SIG-M5 (cell line): ENCODE measurements around the gene USH2A.

Source experiments
- DNase-seq: peaks from one replicate; lab custom pipeline; 2025; lab: John Stamatoyannopoulos, UW

Gene USH2A

DNA sequence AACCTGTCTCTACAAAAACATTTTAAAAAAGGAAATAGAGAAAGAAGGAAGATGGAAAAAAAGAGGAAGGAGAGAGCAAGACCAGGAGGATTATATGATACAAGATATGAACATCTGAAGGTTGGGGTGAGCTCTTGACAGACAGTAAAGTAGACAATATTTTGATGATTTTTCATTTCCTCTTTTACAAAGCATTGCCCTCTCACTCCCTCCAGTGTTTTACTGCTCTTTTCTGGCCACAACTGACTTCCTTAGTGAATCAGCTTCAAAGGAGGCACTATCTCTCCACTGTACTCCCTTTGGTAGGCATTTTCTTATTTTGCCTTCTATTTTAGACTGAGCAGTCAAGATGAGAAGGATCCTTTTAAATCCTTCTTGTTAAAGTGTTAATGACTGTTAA lies 559.5 kb downstream of the USH2A start:
- no peak for DNase-seq

DNA sequence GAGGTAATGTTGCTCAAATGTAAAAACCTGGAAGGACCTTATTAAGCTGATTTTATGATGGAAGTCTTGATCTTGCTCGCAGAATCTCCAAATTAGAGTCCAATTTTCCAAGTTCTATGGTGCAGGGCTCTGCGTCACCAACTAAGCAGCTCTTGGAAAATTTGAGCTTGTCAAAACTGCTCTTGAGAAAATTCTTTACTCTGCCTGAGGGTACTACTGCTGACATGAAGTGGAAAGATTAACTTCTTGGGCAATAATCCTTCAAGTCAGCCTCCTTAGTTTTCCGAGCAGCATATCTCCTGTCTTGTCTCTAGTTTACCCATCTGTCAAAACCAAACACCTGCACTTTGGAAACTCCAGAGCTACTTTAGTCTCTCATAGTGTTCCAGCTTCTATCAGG lies 562.4 kb downstream of the USH2A start:
- DNase-seq, result no peak

DNA sequence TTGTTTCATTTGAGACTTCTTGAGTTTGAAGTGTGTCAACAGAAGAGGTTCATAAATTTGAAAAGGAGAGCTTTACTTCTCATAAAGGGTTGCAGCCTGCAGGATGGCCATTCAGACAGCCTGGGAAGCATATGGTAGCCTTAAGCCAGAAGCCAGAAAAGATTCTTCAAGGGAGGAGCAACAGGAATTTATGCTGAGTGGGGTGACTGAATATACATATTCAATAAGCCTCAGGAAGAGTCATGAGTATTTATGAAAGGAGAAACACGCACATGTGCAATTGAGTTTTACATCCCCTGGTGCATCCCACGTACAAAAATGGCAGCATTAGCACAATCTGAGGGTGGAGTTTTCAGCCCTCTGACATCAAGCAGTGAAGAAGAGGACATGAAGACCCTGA lies 565.9 kb downstream of the USH2A start:
- no peak for DNase-seq

DNA sequence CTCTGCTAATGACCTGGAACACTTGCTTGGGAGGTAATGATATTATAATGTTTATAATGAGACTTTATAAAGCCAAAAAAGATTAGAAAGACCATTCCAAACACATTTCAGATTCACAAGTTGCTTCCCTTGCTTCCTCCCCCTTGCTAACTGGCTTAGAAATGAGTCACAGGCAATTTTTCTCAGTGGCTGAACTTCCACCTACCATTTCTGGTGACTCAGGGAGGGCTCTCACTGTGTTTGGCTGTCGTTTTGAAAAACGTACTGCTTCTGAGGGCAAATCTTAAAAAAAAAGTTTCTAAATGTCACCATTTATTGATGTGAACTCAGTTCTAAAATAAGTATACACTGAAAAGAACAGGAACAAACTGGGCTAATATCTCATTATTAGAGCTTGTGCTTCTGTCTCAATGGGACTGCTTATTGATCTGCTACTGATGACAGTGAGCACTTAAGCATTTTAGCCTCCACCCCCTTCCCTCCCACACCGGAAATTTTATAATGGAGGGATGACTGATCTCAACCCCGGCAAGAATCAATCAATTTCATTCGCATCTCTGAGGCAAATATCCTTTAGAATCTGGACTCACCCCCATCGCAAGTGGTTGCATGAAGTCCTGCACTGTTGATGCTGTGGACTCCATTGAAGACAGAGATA lies 577.9 kb downstream of the USH2A start:
- DNase-seq, result no peak

- DNase-seq, result no peak
Measured at GRCh38 chr1:215844777-215845176, 578.5 kb downstream of the USH2A start.

DNA sequence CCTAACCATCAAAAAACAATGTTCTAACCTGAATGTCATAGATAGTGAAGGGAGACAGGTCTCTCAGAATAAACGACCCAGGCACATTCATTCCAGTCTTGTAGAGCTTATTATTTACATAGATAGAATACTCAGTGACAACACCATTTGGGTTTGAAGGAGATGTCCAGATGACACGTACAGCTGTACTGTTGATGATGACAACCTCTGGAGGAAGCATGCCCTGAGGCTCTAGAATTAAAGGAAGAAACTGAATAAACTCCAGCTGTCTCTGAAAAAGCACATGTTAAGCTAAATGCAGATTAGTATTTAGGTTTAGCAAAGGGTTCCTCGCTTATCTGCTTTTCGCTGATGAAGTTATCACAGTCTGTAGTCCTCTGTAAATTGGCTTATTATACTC lies 579.0 kb downstream of the USH2A start:
- DNase-seq, result no peak

- no peak for DNase-seq
Measured at GRCh38 chr1:215842905-215843304, 580.3 kb downstream of the USH2A start.

- DNase-seq, result no peak
Measured at GRCh38 chr1:215835951-215836350, 587.3 kb downstream of the USH2A start.

DNA sequence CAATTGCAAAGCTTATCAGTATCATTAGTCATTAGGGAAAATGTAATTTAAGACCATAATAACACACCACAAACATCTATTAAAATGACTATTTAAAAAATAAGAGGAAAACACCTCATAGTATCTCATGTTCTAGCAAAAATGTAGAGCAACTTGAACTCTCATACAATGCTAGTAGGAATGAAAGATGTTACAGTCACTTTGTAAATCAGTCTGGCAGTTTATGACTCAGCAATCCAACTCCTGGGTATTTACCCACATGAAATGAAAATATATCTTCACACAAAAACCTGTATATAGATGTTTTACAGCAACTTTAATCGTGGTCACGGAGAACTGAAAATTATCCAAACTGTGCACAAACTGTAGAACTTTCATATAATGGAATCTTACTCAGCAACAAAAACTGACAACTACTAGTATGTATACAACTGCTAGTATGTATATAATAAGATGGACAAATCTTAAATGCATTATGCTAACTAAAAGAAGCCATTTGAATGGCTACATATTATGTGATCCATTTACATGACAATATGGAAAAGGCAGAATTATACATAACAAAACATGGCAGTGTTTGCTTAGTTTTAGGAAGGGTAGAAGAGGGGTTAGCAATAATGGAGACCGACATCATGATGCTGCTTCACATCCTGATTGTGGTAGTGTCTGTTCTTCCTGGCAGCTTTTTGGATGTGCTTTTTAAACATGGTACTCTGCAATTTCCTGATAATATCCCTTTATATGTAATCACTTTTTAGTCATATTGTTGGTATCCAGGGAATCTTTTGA lies 589.1 kb downstream of the USH2A start:
- no peak for DNase-seq

GRCh38 chr1:215830226-215830810 lies 592.9 kb downstream of the USH2A start:
- DNase-seq, result no peak

DNA sequence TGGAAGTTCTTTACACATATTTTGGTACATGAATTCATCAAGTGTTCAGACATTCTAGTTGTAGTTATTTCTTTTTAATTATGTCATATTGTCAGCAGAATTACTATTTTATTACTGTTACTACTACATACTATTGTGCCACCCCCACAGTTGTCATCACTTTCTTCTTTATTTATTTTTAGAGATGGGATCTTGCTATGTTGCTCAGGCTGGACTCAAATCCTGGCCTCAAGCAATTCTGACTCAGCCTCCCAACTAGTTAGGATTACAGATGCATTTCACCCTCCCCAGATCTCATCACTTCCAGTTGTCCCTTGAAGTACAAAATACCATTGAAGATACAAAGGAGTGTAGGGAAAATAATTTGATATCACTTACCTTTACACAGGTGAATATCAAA lies 598.2 kb downstream of the USH2A start:
- no peak for DNase-seq

GRCh38 chr1:215824245-215824644 lies 599.0 kb downstream of the USH2A start:
- DNase-seq, result no peak

DNA sequence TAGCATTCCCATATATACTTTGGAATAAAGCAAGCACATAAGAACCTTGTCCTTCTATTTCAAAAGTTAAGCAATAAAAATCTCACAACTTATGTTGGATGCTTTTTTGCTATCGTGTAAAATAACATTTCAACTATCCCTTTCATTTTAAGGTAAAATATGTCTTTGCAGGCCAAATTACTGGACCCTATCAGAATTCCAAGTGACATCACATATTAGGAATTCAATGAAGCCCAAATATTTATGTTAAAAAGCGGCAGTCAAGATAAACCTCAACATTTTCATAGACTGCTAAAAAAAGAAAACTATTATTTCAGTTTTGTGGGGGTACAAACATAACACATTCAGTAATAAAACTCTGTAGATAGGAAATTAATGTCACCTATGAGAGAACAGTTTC lies 604.1 kb downstream of the USH2A start:
- no peak for DNase-seq

GRCh38 chr1:215807911-215808436 lies 615.3 kb downstream of the USH2A start:
- no peak for DNase-seq

DNA sequence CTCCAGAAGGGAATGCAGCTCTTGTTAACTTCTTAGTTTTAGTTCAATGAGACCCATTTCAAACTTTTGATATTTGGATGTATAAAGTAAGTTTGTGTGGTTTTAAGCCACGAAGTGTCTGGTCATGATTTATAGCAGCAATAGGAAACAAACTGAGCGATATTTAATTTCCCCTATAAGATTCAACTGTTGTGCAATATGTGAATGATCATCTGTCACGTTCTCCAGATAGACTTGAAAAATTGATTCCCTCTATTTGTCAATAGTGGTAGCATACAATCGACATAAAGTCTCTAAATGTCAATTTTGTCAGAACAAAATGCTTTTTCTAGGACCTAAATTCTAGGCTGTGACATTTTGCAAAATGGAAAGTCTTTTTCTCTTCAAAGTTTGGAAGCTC lies 616.0 kb downstream of the USH2A start:
- no peak for DNase-seq

DNA sequence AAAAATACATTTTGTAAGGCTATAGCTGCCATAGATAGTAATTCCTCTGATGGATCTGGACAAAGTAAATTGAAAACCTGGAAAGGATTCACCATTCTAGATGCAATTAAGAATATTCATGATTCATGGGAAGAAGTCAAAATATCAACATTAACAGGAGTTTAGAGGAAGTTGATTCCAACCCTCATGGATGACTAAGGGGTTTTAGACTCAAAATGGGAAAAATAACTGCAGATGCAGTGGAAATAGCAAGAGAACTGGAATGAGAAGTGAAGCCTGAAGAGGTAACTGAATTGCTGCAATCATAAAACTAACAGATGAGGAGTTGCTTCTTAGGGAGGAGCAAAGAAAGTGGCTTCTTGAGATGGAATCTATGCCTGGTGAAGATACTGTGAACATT lies 625.4 kb downstream of the USH2A start:
- DNase-seq, result no peak

- no peak for DNase-seq
Measured at GRCh38 chr1:215794156-215794555, 629.1 kb downstream of the USH2A start.

- DNase-seq, result no peak
Measured at GRCh38 chr1:215793180-215793579, 630.1 kb downstream of the USH2A start.

DNA sequence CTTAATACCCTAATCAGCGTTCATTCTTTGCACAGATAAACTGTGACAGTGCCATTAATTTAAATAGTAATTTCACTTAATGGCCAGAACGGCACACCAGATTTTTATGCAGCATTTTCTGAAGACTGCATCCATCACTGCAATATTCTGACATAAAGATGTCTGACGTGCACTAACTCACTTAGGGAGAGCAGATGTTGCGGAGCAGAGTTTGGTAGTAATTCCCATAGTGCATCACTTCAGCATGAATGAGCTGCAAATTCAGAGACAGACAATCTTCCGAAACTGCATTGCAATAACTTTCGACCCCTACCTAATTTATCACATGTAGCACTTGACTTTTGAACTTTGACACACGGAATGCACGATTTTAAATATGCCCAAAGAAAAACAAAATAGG lies 630.8 kb downstream of the USH2A start:
- DNase-seq, result no peak

GRCh38 chr1:215789981-215790380 lies 633.3 kb downstream of the USH2A start:
- DNase-seq, result no peak

DNA sequence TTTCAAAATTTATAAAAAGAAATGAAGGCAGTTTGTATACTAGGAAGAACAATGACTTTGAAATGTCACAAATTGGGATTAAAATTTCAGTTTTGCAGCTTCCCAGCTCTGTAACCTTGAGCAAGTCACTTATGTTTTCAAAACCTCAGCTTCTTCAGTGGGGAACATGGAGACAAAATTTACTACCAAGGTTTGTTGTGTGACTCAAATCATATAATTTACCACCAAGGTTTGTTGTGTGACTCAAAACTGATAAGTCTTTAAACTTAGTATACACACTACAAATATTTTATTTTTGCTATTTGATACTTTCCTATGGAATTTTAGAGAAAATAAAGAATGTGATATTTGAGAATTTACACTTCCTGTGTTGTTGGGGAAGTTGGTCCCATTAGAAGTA lies 636.3 kb downstream of the USH2A start:
- DNase-seq, result no peak

- no peak for DNase-seq
Measured at GRCh38 chr1:215780641-215781040, 642.6 kb downstream of the USH2A start.

DNA sequence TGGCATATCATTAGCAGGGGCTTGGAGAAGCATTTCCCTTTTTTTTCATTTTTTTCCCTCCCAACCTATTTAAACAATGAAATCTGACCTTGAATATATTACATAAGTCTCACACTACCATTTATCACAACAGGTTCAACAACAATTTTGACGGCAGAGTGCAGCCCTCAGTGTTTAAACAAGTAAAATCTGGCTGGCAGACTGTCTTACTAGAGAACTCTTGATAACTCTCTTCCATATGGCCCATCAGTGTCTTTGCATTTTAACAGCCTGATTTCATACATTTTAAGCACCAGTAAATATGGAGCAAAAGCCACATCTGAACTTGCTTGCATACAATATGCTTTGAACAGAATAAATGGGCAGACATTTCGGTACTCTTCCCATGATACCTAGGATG lies 643.1 kb downstream of the USH2A start:
- DNase-seq, result no peak
